ENCODE data around the gene ITPR1.

DNA sequence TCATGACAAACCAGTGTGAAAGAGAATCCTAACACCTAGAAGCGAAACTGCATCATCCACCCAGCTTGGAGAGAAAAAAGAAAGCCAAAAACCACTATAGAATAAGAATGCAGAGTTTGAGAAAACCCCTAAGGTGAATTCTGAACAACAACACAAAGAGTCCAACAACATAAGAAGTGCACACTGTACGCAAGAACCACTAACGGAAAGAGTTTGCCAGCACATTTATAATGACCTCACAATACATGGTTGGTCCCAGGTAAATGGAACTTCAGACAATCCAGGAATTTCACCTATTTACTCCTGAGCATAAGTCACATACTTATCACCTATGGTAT is 357.7 kb downstream of the ITPR1 start:
- no peak for TF ChIP-seq EP300 (IDR thresholded peaks at IDR 0.05)
- no peak for TF ChIP-seq POLR2AphosphoS5 (IDR thresholded peaks at IDR 0.05)
- TF ChIP-seq, protein P1, sequence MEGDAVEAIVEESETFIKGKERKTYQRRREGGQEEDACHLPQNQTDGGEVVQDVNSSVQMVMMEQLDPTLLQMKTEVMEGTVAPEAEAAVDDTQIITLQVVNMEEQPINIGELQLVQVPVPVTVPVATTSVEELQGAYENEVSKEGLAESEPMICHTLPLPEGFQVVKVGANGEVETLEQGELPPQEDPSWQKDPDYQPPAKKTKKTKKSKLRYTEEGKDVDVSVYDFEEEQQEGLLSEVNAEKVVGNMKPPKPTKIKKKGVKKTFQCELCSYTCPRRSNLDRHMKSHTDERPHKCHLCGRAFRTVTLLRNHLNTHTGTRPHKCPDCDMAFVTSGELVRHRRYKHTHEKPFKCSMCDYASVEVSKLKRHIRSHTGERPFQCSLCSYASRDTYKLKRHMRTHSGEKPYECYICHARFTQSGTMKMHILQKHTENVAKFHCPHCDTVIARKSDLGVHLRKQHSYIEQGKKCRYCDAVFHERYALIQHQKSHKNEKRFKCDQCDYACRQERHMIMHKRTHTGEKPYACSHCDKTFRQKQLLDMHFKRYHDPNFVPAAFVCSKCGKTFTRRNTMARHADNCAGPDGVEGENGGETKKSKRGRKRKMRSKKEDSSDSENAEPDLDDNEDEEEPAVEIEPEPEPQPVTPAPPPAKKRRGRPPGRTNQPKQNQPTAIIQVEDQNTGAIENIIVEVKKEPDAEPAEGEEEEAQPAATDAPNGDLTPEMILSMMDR (IDR thresholded peaks at IDR 0.05) = no peak
- TF ChIP-seq POLR2A (IDR thresholded peaks at IDR 0.05) = no peak

Measured in gastroesophageal sphincter (tissue), 3 donors.